Uterus (tissue), 2 donors: Measurements from ENCODE around the gene CACNA2D2.

Source experiments
- CTCF ChIP-seq, 4 experiments: fragments of 200-600 bp in 2 of 4; fragments of 450-650 bp in 2 of 4; sonication (generic) in 2 of 4; IDR thresholded peaks; one replicate each; pipeline ENCODE4 v1.5.1; 2016 to 2019; ENCODE audit warnings: antibody characterized with exemption in 4 of 4, mild to moderate bottlenecking in 2 of 4, moderate library complexity in 1 of 4
- POLR2A ChIP-seq, 2 donors: fragments of 450-650 bp; IDR thresholded peaks; one replicate each; pipeline ENCODE4 v1.6.1; 2016; ENCODE audit warnings: antibody characterized with exemption in 2 of 2, mild to moderate bottlenecking in 1 of 2, moderate library complexity in 1 of 2

- TF ChIP-seq POLR2A (IDR thresholded peaks at IDR 0.05) = no peak
- TF ChIP-seq CTCF (IDR thresholded peaks at IDR 0.05) = no peak
Measured at GRCh38 chr3:50341537-50341936, 161.9 kb downstream of the CACNA2D2 start.
